Caki2 (cell line): Measurements from ENCODE around the gene LENEP. TPM values are rescaled to one million over a fixed set of nuclear protein-coding genes. Genes with fewer than 3 reads are reported as not detected.

Experiments used
- DNase-seq: peaks from one replicate; pipeline ENCODE4 v3.0.0-alpha.2; 2015; ENCODE audit warnings: low read depth
- in situ Hi-C: cut with HindIII; loops from 2 replicates; pipeline ENCODE4 v1.10.0; 2016; ENCODE audit warnings: low sequenced_read_pairs, low pct_unique_long_range_greater_than_20kb, mixed read lengths
- total RNA-seq: library from RNA; depleted of rRNA; stranded (reverse); fragments of >200 nt; shearing (Covaris generic); gene quantifications from 2 replicates; pipeline ENCODE4 v1.2.3, GENCODE V29; 2014; ENCODE audit warnings: low replicate concordance

LENEP gene
- total RNA-seq, 1 experiment from 2014 or later, result not detected

DNA sequence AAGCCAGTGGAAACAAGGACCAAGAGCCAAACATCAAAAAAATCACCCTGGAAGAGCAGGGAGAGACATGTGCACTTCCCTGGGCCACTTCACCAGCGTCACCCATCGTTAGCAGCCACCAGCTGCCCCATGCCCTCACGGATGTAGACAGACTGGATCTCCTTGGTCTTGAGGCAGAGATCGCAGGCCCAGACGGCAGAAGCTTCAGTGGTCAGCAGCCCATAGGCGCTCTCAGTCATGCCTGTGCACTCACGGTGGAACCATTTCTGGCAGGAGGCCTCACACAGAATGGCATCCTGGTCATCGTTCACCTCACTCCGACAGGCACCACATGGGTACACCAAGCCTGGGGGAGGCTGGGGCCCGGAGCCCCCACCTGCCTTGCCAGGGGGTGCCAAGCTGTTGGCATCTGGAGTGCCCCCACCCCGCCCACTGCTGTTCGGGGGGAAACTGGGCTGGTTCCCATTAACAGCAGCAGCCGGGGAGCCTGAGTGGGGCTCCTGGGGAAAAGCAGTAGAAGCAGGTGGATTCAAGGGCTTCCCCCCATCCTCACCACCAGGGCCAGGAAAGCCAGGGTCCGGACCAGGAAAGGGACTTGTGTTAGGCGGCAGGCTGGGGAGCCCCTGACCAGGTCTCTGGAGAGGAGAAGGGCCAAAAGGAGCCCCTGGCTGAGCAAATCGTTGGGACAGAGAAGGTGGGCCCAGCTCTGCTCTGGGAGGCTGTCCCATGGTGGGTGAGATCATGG, 34.5 kb upstream of the LENEP start:
- DNase-seq, result no peak
- in situ Hi-C loops, result no loop called here

DNA sequence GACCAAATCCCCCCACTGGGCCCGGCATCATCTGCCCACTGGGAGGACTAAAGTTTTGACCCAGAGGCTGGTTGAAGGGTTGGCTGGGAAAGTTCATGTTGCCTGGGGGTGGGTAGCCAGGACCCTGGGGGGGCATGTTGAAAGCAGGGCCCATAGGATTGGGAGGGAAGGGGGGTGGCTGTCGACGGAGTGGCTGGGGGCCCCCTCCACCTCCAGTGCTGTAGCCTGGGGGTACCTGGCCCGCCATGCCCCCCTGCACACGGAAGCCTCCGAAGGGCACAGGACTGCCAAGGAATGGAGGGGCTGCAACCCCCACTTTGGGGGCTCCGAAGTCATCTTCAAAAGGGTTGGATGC, 34.0 kb upstream of the LENEP start:
- DNase-seq, result no peak
- in situ Hi-C loops, result no loop called here

GRCh38 chr1:154960446-154961136, 32.8 kb upstream of the LENEP start:
- DNase-seq, result no peak
- in situ Hi-C loops, result no loop called here

GRCh38 chr1:154961207-154962155, 31.9 kb upstream of the LENEP start, which contains the start of gene PYGO2:
PYGO2 (minus strand) TSS chr1:154961782; CDS start chr1:154961576, 206 bp downstream.
- DNase-seq, result peak; percentile 85
- in situ Hi-C loops, result no loop called here

GRCh38 chr1:154962156-154962749, 31.1 kb upstream of the LENEP start:
- in situ Hi-C loops, result no loop called here
- no peak for DNase-seq

GRCh38 chr1:154962795-154963330, 30.5 kb upstream of the LENEP start:
- DNase-seq, result no peak
- in situ Hi-C loops, result no loop called here

DNA sequence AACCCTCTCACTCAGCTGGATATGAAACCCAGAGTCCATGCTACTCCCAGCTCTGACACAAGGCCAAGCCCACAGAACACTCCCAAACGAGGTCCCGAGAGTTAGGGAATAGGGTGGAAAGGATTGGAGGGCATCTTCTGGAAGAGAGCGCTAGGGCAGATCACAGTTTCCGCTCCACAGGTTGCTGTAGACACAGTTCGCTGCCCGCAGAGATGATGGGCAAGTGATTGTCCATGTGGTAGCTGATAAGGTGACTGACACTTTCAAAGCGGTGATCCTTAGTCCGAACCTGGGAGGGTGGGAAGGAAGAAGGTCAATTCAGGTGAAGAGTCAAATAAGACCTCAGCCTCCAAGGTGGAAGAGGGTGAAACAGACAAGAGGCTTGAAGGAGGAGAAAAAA, 29.7 kb upstream of the LENEP start:
- no peak for DNase-seq
- in situ Hi-C loops, result no loop called here

DNA sequence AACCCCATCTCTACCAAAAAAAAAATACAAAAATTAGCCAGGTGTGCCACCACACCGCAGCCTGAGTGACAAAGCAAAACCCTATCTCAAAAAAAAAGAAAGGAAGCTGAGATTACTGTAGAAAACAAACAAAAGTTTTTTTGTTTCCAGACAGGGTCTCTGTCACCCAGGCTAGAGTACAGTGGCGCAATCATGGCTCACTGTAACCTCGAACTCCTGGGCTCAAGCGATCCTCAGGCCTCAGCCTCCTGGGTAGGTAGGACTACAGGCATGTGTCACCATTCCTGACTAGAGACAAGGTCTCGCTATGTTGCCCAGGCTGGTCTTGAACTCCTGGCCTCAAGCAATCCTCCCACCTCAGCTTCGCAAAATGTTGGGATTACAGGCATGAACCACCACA, 29.0 kb upstream of the LENEP start:
- no peak for DNase-seq
- in situ Hi-C loops, result no loop called here

- in situ Hi-C loops, result no loop called here
- DNase-seq, result no peak
Measured at GRCh38 chr1:154966111-154966510, 27.3 kb upstream of the LENEP start.

- in situ Hi-C loops, result no loop called here
- DNase-seq, result no peak
Measured at GRCh38 chr1:154967331-154967950, 25.9 kb upstream of the LENEP start.

GRCh38 chr1:154968731-154969130, 24.7 kb upstream of the LENEP start:
- in situ Hi-C loops, result no loop called here

GRCh38 chr1:154969246-154969645, 24.1 kb upstream of the LENEP start:
- DNase-seq, result no peak
- in situ Hi-C loops, result no loop called here

More at GRCh38 chr1:154968731-154969130, 24.7 kb upstream of the LENEP start:
- DNase-seq, result no peak

- no peak for DNase-seq
- in situ Hi-C loops, result no loop called here
Measured at GRCh38 chr1:154969860-154970452, 23.4 kb upstream of the LENEP start.

DNA sequence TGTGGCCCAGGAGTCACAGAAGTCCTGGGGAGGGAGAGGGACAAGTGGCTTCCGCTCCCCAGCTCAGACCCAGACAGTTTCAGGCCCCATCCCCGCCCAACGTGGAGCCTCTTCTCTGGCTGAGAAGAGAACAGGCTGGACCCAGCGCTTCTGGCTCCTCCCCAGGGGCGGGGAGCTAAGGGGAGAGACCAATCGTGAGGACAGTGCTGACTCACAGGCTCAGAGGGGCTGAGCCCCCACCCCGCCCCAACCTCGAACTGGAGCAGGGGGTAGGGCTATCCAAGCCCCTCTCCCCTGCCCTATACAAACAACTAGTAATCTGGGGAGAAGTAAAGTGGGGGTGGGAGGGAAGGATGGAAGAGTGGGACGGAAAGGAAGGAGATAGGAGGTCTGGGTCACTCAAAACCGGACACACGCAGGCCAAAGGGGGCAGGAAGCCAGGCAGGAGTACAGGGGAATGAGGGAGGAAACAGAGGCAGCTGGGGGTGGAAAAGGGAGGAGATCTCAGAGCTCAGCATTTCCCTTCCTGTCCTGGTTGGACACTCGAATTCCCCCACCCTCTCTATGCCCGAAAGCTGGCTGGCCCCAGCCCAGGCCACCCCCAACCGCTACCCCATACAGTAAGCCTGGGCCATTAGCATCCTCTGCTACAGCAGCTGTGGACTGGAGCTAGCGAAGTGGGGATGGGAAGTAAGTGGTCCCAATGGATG, 22.6 kb upstream of the LENEP start, which contains the start of gene SHC1:
Gene SHC1, minus strand, starts transcription at position 117 of the 710 bp plus-strand sequence. CDS start 221 bp downstream, outside the sequence.
- in situ Hi-C loops, result no loop called here

DNA sequence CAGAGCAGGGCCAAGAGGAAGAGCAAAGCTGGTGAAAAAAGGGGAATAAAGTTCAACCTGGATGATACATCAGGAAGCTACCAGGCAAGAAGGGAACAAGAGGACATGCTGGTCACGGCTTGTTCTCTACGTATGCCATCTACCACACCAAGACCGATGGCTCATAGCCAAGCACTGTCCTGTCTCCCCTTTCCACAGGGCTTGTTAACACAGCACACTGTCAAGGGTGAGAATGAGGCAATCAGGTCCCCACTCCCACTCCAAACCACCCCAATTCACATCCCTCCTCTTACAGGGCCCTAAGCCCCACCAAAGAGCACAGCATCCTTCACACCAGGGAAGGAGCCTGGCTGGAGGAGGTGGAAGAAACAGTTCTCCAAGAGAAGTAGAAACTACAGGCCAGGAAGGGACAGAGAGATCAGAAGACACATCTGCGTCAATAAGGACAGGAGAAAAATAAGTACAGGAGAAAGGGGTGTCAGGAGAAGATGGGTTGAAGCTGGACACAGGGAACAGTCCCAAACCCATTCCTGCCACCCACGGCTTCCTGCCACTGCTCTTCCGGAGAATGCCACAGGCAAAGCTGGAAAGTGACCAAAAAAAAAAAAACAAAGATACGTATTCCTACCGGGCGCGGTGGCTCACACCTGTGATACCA, 21.9 kb upstream of the LENEP start:
- in situ Hi-C loops, result no loop called here
- no peak for DNase-seq

More for the DNA sequence above, 22.6 kb upstream of the LENEP start, which contains the start of gene SHC1:
- peak; percentile 87 for DNase-seq

DNA sequence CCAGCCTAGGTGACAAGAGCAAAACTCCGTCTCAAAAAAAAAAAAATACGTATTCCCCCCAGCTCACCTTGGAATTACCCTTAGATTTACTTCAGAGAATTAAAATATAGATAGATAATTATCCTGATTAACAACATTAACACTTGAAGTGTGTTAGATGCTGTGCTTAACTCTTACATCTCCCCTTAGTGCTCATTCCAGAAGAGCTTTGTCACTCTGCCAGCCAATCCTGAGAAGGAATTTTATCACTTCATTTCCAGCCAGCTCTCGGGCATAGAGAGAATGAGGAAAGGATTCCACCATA, 21.2 kb upstream of the LENEP start:
- DNase-seq, result no peak
- in situ Hi-C loops, result no loop called here
